ENCODE data around the gene LRRC56.
"Not testable (repeated sequence)": the region's sequence is repeated elsewhere in the genome, so short reads cannot be mapped to it uniquely, and the experiment has no call there.

LRRC56 gene

DNA sequence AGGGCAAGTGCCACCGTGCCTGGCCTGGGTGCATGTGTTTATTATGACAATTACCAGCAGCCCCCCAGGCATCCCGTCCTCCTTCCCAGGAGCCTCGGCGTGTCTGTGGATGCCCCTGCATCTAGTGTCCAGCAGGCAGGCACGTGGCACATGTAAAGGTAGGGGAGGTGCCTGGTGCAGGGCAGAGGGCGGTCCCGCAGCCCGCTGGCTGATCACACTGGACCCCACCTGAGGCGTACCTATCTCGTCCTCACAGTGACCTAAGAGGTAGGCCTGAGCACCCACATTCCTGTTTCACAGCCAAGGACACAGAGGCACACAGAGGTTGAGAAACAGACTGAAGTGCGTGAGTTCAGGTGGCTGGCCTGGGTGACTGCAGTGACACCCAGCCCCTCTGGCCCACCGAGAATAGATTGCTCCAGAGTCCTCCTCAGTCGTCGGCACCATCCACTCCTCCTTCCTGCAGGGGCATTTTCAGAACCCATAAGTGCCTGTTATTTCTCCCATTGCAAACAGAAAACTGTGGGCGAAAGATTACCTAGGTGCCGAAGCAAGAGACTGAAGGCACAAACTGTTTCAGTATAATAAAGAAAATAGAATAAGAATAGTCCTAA lies 35.9 kb downstream of the LRRC56 start:
- no peak overlapping the region for H3K27ac ChIP-seq (ENCODE audit: low read depth, low read length)
- H3K4me1 ChIP-seq (ENCODE audit: control insufficient read depth, insufficient read depth, low read length, unreplicated experiment): peaks cover 22% of the 10 kb centered on the region
- H3K27me3 ChIP-seq (ENCODE audit: insufficient read depth, low read length): no peaks in the 10 kb centered on the region
- H3K36me3 ChIP-seq (ENCODE audit: insufficient read depth, low read length): no peaks in the 10 kb centered on the region
- no peak overlapping the region for H2AFZ ChIP-seq (ENCODE audit: low read length, unreplicated experiment)
- H3K4me3 ChIP-seq (ENCODE audit: low read depth, low read length): no peak overlapping the region
- H3K79me2 ChIP-seq (ENCODE audit: control insufficient read depth, insufficient read depth, low read length, unreplicated experiment): peaks cover 19% of the 10 kb centered on the region

DNA sequence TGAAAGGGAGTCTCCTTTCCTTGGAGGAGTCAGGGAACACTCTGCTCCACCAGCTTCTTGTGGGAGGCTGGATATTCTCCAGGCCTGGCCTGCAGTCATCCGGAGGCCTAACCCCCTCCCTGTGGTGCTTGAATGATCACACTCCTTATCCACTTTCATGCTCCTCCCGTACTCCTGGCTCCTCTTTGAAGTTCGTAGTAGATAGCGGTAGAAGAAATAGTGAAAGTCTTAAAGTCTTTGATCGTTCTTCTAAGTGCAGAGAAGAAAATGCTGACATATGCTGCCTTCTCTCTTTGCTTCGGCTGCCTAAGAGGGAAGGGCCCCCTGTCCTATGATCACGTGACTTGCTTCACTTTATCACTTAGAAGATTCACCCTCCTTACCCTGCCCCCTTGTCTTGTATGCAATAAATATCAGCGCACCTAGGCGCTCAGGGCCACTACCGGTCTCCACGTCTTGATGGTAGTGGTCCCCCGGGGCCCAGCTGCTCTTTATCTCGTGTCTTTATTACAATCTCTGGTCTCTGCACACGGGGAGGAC lies 36.8 kb downstream of the LRRC56 start:
- not testable (repeated sequence) for H2AFZ ChIP-seq (ENCODE audit: low read length, unreplicated experiment); H3K27ac ChIP-seq (ENCODE audit: low read depth, low read length); H3K27me3 ChIP-seq (ENCODE audit: insufficient read depth, low read length); H3K36me3 ChIP-seq (ENCODE audit: insufficient read depth, low read length)
- Histone ChIP-seq H3K4me1 (ENCODE audit: control insufficient read depth, insufficient read depth, low read length, unreplicated experiment) (peaks cover 27% of the 10 kb centered on the region), H3K4me3 (ENCODE audit: low read depth, low read length) (peak overlapping the region; percentile 97; the same call in 1 of the 2 replicates), H3K79me2 (ENCODE audit: control insufficient read depth, insufficient read depth, low read length, unreplicated experiment) (peaks cover 25% of the 10 kb centered on the region)

DNA sequence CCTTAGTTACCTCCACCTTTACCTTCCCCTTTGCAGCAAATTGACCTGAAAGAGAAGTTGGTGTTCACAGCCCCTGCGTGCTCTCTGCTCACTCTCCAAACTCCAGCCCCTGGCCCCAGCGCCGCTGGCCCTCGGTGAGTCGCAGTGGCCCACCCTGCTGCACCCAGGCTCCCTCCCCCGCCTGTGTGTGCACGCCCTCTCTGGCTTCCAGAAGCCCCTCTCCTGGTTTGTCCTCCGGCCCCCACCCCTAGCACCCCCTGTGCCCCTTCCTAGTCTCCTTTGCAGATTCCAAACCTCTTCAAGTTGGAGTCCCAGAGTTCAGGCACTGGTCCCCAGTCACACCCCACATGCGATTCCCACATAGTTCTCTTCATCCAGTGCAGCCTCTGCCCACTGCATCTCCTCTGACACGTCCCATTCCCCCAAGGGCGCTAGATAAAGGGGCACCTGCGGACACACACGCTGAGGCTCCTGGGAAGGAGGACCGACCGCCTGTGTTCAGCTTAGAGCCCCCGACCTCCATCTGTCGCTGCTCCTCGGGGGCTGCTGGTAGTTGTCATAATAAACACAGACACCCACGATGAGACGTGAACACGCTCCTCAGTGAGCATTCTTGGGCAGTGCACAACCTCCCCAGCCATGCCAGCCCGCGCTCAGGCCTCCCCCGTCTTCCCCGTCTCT lies 37.4 kb downstream of the LRRC56 start:
- H2AFZ ChIP-seq (ENCODE audit: low read length, unreplicated experiment): peak overlapping the region; percentile 87
- H3K79me2 ChIP-seq (ENCODE audit: control insufficient read depth, insufficient read depth, low read length, unreplicated experiment): peaks cover 32% of the 10 kb centered on the region
- H3K36me3 ChIP-seq (ENCODE audit: insufficient read depth, low read length): no peaks in the 10 kb centered on the region
- peaks cover 28% of the 10 kb centered on the region for H3K4me1 ChIP-seq (ENCODE audit: control insufficient read depth, insufficient read depth, low read length, unreplicated experiment)
- no peak overlapping the region for H3K27ac ChIP-seq (ENCODE audit: low read depth, low read length)
- H3K27me3 ChIP-seq (ENCODE audit: insufficient read depth, low read length): no peaks in the 10 kb centered on the region
- H3K4me3 ChIP-seq (ENCODE audit: low read depth, low read length): peak overlapping the region; percentile 97

DNA sequence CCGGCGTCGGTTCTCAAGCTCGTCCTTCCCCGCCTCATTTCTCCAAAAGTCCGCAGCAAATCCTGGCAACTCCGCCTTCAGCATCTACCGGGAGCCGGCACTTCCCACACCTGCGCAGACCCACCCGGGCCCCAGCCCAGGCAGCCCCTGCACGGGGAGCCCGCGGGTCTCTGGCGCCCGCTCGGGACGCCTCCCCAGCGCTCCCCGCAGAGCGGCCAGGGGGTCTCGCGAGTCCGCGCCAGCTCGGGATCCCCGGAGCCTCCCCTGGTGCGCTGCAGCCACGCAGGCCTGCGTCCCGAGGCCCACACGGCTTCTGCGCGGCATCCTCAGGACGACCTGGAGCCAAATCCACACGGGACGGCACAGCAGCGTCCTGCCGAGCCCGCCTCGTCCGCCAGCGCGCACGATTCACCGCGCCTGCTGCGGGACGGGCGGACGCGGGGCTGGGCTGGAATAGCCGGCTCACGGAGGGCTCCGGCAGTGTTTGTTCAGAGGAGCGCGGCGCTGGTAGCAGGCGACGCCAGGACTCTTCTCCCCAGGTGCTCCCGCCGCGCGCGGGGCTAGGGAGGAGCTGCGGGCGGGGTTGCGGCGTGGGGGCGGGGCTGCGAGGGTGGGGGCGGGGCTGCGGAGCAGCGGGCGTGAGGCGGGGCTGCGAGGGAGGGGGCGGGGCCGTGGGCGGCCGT lies 38.1 kb downstream of the LRRC56 start:
- H3K4me1 ChIP-seq (ENCODE audit: control insufficient read depth, insufficient read depth, low read length, unreplicated experiment): peaks cover 34% of the 10 kb centered on the region
- H3K79me2 ChIP-seq (ENCODE audit: control insufficient read depth, insufficient read depth, low read length, unreplicated experiment): peaks cover 38% of the 10 kb centered on the region
- H3K27me3 ChIP-seq (ENCODE audit: insufficient read depth, low read length): no peaks in the 10 kb centered on the region
- peak overlapping the region; percentile 97 for H3K4me3 ChIP-seq (ENCODE audit: low read depth, low read length)
- H2AFZ ChIP-seq (ENCODE audit: low read length, unreplicated experiment): peak overlapping the region; percentile 87
- no peaks in the 10 kb centered on the region for H3K36me3 ChIP-seq (ENCODE audit: insufficient read depth, low read length)
- H3K27ac ChIP-seq (ENCODE audit: low read depth, low read length): no peak overlapping the region

DNA sequence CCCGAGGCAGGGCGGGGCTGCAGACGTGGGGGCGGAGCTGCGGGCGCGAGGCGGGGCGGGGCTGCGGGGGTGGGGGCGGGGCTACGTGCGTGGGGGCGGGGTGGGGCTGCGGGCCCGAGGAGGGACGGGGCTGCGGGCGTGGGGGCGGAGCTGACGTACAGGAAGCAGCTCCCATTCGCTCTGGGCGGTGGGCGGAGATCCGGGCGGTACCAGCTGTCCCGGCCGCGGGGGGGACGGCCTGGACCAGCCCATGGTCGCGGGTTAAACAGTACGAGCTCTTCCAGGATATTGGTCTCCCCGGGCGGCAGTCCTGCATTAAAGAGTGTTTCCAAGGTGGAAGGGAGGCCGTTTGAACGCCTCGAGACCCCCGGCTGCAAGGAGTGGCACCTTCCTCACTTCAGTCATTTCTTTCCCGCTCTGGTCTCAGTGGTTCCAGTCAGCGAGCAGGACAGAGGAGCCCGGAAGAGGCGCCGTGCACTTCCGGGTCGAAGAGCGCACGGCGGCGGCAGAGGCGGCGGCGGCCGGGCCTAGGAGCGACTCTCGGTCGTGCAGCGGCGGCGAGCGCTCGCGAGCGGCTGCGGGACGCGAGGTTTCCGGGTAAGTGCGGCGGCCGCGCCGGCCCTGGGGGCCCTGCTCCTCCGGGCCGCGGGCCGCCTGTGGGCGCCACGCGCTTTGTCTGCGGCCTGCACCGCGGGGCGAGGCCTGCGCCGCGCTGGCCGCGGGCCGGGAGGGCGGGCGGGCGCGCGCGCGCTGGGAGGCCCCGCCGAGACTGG lies 38.9 kb downstream of the LRRC56 start, which contains the start of gene PHRF1:
Gene PHRF1 (plus strand): TSS at position 475 of the 773 bp plus-strand sequence. CDS start 5,043 bp downstream, outside the sequence.
- Histone ChIP-seq H3K4me1 (ENCODE audit: control insufficient read depth, insufficient read depth, low read length, unreplicated experiment) (peaks cover 34% of the 10 kb centered on the region), H3K79me2 (ENCODE audit: control insufficient read depth, insufficient read depth, low read length, unreplicated experiment) (peaks cover 46% of the 10 kb centered on the region), H2AFZ (ENCODE audit: low read length, unreplicated experiment) (peak within 1 kb of the TSS; percentile 87), H3K27me3 (ENCODE audit: insufficient read depth, low read length) (no peaks in the 10 kb centered on the region), H3K27ac (ENCODE audit: low read depth, low read length) (peak within 1 kb of the TSS; percentile 94), H3K4me3 (ENCODE audit: low read depth, low read length) (peak within 1 kb of the TSS; percentile 97), H3K36me3 (ENCODE audit: insufficient read depth, low read length) (no peaks in the 10 kb centered on the region)

DNA sequence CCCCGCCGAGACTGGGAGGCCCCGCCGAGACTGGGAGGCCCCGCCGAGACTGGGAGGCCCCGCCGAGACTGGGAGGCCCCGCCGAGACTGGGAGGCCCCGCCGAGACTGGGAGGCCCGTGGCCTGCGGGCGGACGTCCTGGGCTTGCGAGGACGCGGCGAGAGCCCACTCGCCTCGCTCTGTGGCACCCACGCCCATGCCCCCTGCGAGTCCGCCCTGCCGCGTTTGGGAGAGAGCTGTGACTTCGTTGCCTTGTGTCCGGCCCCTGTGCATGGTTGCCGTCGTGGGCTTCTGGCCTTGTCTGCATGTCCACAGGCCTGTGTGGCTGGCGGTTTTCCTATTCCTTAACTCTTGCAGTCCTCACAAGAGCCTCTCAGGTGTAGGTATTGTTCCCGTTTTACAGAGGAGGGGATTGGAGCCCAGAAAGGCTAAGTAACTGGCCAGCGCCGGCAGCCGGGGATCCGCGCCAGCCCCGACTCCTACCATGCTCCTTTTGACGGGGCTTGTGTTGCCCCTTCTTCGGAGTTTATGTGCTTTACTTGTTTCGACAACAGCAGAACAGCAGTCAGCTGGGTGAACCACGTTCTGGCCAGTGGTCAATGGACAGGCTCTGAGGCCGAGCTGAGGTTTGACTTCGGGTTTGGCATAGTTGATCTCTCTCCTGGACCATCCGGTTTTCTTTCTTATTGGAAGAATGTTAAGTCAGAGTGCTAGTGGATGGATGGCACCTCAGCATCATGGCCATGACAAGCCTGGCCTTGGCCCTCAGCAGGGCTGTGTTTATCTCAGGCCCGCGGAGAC lies 39.7 kb downstream of the LRRC56 start:
- peak overlapping the region; percentile 62 for H3K27ac ChIP-seq (ENCODE audit: low read depth, low read length)
- H3K79me2 ChIP-seq (ENCODE audit: control insufficient read depth, insufficient read depth, low read length, unreplicated experiment): peaks cover 54% of the 10 kb centered on the region
- peaks cover 34% of the 10 kb centered on the region for H3K4me1 ChIP-seq (ENCODE audit: control insufficient read depth, insufficient read depth, low read length, unreplicated experiment)
- H3K4me3 ChIP-seq (ENCODE audit: low read depth, low read length): peak overlapping the region; percentile 87
- H2AFZ ChIP-seq (ENCODE audit: low read length, unreplicated experiment): no peak overlapping the region
- no peaks in the 10 kb centered on the region for H3K27me3 ChIP-seq (ENCODE audit: insufficient read depth, low read length)
- peaks cover 6% of the 10 kb centered on the region; the same call in 1 of the 2 replicates for H3K36me3 ChIP-seq (ENCODE audit: insufficient read depth, low read length)

DNA sequence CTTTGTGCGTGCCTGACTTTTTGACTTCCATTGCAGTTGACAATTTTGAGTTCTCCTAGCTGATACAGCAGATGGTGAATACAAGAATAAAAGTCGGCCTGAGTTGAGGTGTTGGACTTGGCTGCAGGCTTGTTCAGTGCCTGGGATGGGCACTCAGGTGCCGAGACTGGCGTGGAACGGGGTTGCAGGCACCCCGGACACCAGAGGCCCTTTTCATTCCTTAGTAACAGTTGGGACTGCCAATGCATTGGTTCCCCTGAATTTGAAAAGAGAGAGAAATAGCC lies 40.2 kb downstream of the LRRC56 start:
- Histone ChIP-seq H3K36me3 (ENCODE audit: insufficient read depth, low read length) (peaks cover 6% of the 10 kb centered on the region; the same call in 1 of the 2 replicates), H2AFZ (ENCODE audit: low read length, unreplicated experiment) (no peak overlapping the region), H3K4me1 (ENCODE audit: control insufficient read depth, insufficient read depth, low read length, unreplicated experiment) (peaks cover 34% of the 10 kb centered on the region), H3K27ac (ENCODE audit: low read depth, low read length) (peak overlapping the region; percentile 62), H3K79me2 (ENCODE audit: control insufficient read depth, insufficient read depth, low read length, unreplicated experiment) (peaks cover 58% of the 10 kb centered on the region), H3K27me3 (ENCODE audit: insufficient read depth, low read length) (no peaks in the 10 kb centered on the region), H3K4me3 (ENCODE audit: low read depth, low read length) (peak overlapping the region; percentile 87)

DNA sequence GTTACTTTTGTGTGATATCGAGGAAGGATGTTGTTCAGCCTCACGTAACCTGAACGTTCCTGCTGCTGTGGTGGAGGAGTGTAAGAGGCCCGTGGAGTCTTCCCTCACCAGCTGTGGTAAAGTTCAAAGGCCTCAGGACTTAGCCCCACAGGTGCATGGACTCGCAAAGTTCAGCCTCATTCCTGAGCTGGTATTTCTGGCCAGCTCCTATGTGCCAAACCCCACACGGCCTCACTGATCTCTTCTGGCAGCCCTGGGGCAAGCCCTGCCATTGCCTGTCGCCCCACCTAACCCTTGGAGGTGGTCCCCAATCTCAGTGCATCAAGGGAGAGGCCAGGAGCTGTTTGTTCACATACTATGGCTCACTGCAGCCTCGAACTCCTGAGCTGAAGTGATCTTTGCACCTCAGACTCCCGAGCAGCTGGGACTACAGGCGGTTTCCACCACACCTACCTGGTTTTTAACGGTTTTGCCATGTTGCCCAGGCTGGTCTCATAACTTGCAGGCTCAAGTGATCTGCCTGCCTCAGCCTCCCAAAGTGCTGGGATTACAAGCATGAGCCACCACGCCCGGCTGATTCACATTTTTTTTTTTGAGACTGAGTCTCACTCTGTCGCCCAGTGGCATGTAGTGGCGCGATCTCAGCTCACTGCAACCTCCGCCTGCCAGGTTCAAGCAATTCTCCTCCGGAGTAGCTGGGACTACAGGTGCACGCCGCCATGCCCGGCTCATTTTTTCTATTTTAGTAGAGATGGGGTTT lies 41.1 kb downstream of the LRRC56 start:
- no peak overlapping the region for H3K27ac ChIP-seq (ENCODE audit: low read depth, low read length)
- H2AFZ ChIP-seq (ENCODE audit: low read length, unreplicated experiment): no peak overlapping the region
- peaks cover 34% of the 10 kb centered on the region for H3K4me1 ChIP-seq (ENCODE audit: control insufficient read depth, insufficient read depth, low read length, unreplicated experiment)
- no peaks in the 10 kb centered on the region for H3K27me3 ChIP-seq (ENCODE audit: insufficient read depth, low read length)
- peaks cover 65% of the 10 kb centered on the region for H3K79me2 ChIP-seq (ENCODE audit: control insufficient read depth, insufficient read depth, low read length, unreplicated experiment)
- peaks cover 9% of the 10 kb centered on the region; the same call in 1 of the 2 replicates for H3K36me3 ChIP-seq (ENCODE audit: insufficient read depth, low read length)
- H3K4me3 ChIP-seq (ENCODE audit: low read depth, low read length): peak overlapping the region; percentile 87

DNA sequence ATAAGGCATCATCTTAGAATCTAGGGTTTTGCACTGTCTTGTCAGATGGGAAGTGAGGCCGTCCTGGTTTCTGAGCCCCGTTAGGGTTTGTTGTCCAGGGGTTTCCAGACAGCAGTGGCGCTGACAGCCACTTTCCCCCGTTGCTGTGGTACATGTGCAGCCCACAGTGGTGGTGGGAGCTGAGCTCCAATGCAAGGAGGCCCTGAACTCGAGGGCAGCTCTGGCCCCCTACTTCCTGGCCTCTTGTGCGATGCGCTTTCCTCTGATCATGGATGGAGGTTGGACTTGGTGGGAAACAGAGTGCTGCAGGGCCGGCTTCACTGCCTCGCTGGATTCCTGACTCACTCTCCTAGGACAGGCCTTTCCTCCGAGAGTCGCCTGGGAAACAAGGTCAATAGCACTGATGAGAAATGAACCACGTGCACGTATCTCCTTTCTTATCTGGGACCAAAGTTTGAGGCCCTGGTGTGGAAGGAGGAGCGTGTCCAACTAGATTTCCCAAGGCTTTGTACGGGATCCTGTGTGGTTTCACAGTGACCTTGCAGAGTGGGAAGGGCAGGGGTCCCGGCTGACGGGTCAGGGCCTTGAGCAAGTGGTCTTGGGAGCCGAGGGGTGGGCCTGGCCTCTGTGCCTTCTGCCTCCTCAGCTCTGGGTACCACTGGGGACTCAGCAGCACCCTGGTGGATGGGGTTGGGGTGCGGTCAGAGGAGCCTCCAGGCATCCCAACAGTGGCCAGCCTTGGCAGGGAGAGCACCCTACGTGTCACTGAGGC lies 42.7 kb downstream of the LRRC56 start:
- Histone ChIP-seq H2AFZ (ENCODE audit: low read length, unreplicated experiment) (no peak overlapping the region), H3K4me3 (ENCODE audit: low read depth, low read length) (no peak overlapping the region), H3K4me1 (ENCODE audit: control insufficient read depth, insufficient read depth, low read length, unreplicated experiment) (peaks cover 30% of the 10 kb centered on the region), H3K36me3 (ENCODE audit: insufficient read depth, low read length) (peaks cover 16% of the 10 kb centered on the region; the same call in 1 of the 2 replicates), H3K27me3 (ENCODE audit: insufficient read depth, low read length) (no peaks in the 10 kb centered on the region), H3K79me2 (ENCODE audit: control insufficient read depth, insufficient read depth, low read length, unreplicated experiment) (peaks cover 78% of the 10 kb centered on the region), H3K27ac (ENCODE audit: low read depth, low read length) (no peak overlapping the region; the same call in 1 of the 2 replicates)

Measured in ACC112 (cell line).